Panc1 (cell line): ENCODE results near the gene SGPP2. TPM values are rescaled to one million over a fixed set of nuclear protein-coding genes. Genes with fewer than 3 reads are reported as not detected.

Source experiments
- ATAC-seq: fragments of 200-7000 bp; cut with Tn5 transposase; 2 replicates; pipeline ENCODE4 v1.9.1; 2020; ENCODE audit warnings: mild to moderate bottlenecking, moderate library complexity
- BruUV-seq: library from RNA; stranded (reverse); fragments of 400-500 nt; replicated peaks from 2 replicates; lab custom pipeline; 2021; lab: Mats Ljungman, UMichigan
- CTCF ChIA-PET: fragments of 300-600 bp; sonication (Branson Sonifier 250); formaldehyde crosslinking; loops from one replicate; lab custom pipeline; 2022; ENCODE audit warnings: antibody characterized with exemption; lab: Charles Lee
- POLR2A ChIA-PET: fragments of 300-600 bp; sonication (Branson Sonifier 250); formaldehyde crosslinking; loops from one replicate; lab custom pipeline; 2022; ENCODE audit warnings: antibody characterized with exemption; lab: Charles Lee
- DNase-seq: peaks from one replicate; pipeline ENCODE4 v3.0.0-alpha.2; 2010; ENCODE audit warnings: low read depth, low spot score
- H3K27ac ChIP-seq: 2 replicates; pipeline ENCODE4 v1.5.1; 2011; ENCODE audit warnings: mild to moderate bottlenecking, low read length, inconsistent platforms
- H3K27me3 ChIP-seq: fragments of 200-500 bp; sonication (Bioruptor generic); 2 replicates; pipeline ENCODE4 v1.6.0; 2014; ENCODE audit warnings: low read length, inconsistent platforms; ENCODE audit not compliant: control insufficient read depth, insufficient read depth
- H3K36me3 ChIP-seq: fragments of 200-500 bp; sonication (Bioruptor generic); 2 replicates; pipeline ENCODE4 v1.5.1; 2014; ENCODE audit warnings: inconsistent platforms, mild to moderate bottlenecking, low read length, moderate library complexity; ENCODE audit not compliant: control insufficient read depth, insufficient read depth
- H3K4me1 ChIP-seq: 2 replicates; pipeline ENCODE4 v1.5.1; 2011; ENCODE audit warnings: inconsistent platforms, mild to moderate bottlenecking, low read length, moderate library complexity; ENCODE audit not compliant: control insufficient read depth, insufficient read depth
- H3K4me3 ChIP-seq, 2 experiments: 2 replicates each; pipeline ENCODE4 v1.5.1; 2011 to 2012; ENCODE audit warnings: low read depth in 2 of 2, low read length in 2 of 2, mild to moderate bottlenecking in 2 of 2, inconsistent platforms in 1 of 2, moderate library complexity in 1 of 2
- H3K9me3 ChIP-seq: fragments of 200-500 bp; sonication (Bioruptor generic); 2 replicates; pipeline ENCODE4 v1.5.1; 2014; ENCODE audit warnings: low read depth, mild to moderate bottlenecking, inconsistent platforms, low read length, moderate library complexity; ENCODE audit not compliant: control insufficient read depth, insufficient read depth
- POLR2AphosphoS5 ChIP-seq: IDR thresholded peaks from 2 replicates; pipeline ENCODE4 v1.6.1; 2012; ENCODE audit warnings: mild to moderate bottlenecking, low read depth, low read length, moderate library complexity
- SIN3A ChIP-seq: IDR thresholded peaks from 2 replicates; pipeline ENCODE4 v1.6.1; 2012; ENCODE audit warnings: low read depth, mild to moderate bottlenecking, low read length, moderate library complexity, borderline replicate concordance; ENCODE audit not compliant: insufficient read depth
- TCF7L2 ChIP-seq: IDR thresholded peaks from 2 replicates; pipeline ENCODE4 v1.6.1; 2011; ENCODE audit warnings: mild to moderate bottlenecking, low read depth, low read length, inconsistent platforms
- in situ Hi-C: cut with HindIII; loops from 2 replicates; pipeline ENCODE4 v1.10.0; 2016; ENCODE audit warnings: low sequenced_read_pairs, low pct_unique_long_range_greater_than_20kb
- intact Hi-C: fragments of 100-400 bp; cut with micrococcal nuclease; formaldehyde crosslinking; loops from one replicate; pipeline ENCODE4 v1.10.0; 2022; ENCODE audit not compliant: unreplicated experiment
- total RNA-seq: library from RNA; stranded (reverse); gene quantifications from one replicate; pipeline ENCODE4 v1.2.1, GENCODE V29; 2021; ENCODE audit not compliant: unreplicated experiment
- TF ChIP-seq, protein P1 (sequence below): fragments of 450-650 bp; IDR thresholded peaks from 2 replicates; pipeline ENCODE4 v1.5.1; 2017; ENCODE audit warnings: mild to moderate bottlenecking
- TF ChIP-seq, protein P2 (sequence below), 2 experiments: IDR thresholded peaks; 2 replicates each; pipeline ENCODE4 v1.6.1; 2011 to 2012; ENCODE audit warnings: low read depth in 2 of 2, control low read depth in 1 of 2, low read length in 1 of 2, mild to moderate bottlenecking in 1 of 2, moderate library complexity in 1 of 2; ENCODE audit not compliant: insufficient read depth in 1 of 2

The SGPP2 gene
- total RNA-seq, 1 experiment from 2014 or later = 0.05 TPM

DNA sequence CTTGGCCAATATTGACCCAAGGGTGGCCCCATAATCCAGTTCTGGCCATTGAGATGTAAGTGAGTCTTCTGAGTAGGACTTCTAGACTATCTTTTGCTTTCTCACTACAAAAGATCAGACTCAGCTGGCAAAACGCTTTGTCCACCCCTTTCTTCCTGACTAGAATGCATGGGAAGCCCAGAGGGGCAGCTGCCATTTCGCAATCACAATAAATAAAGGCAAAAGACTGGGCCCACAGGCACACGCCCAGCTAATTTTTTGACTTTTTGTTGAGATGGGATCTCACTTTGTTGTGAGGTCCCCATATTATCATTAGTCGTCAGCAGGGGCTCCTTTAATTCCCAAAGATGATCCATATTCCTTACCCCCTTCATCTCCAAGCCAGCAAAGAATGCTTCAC is 41.1 kb upstream of the SGPP2 start:
- BruUV-seq = no TSS peak
- ATAC-seq = no peak
- intact Hi-C loops = no loop called here

DNA sequence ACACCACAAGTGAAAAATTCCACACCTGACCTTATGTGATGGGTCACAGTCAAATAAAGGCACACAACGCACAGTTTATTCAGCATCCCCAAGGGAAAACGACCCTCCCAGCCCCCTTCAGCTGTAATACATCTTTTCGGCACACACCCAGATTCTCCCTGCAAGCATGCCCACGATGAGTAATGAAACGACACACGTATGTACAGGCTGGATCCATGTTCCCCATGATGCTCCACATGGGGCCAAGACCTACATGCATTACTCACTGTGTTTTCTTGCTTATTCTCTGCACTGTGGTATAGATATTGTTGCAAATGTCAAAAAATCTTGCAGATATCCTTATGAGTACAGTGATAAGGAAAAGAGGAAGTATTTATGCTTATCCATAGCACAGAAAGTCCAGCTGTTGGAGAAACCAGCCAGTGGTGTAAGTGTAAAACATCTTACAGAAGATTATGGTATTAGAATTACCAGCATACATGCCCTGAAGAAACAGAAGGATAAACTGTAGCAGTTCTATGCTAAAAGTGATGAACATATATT is 32.5 kb upstream of the SGPP2 start:
- DNase-seq (no peak), ATAC-seq (no peak)
- TF ChIP-seq SIN3A = no peak
- TF ChIP-seq TCF7L2 = no peak
- no peak for TF ChIP-seq POLR2AphosphoS5
- TF ChIP-seq, protein P1, sequence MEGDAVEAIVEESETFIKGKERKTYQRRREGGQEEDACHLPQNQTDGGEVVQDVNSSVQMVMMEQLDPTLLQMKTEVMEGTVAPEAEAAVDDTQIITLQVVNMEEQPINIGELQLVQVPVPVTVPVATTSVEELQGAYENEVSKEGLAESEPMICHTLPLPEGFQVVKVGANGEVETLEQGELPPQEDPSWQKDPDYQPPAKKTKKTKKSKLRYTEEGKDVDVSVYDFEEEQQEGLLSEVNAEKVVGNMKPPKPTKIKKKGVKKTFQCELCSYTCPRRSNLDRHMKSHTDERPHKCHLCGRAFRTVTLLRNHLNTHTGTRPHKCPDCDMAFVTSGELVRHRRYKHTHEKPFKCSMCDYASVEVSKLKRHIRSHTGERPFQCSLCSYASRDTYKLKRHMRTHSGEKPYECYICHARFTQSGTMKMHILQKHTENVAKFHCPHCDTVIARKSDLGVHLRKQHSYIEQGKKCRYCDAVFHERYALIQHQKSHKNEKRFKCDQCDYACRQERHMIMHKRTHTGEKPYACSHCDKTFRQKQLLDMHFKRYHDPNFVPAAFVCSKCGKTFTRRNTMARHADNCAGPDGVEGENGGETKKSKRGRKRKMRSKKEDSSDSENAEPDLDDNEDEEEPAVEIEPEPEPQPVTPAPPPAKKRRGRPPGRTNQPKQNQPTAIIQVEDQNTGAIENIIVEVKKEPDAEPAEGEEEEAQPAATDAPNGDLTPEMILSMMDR = no peak
- TF ChIP-seq, protein P2, sequence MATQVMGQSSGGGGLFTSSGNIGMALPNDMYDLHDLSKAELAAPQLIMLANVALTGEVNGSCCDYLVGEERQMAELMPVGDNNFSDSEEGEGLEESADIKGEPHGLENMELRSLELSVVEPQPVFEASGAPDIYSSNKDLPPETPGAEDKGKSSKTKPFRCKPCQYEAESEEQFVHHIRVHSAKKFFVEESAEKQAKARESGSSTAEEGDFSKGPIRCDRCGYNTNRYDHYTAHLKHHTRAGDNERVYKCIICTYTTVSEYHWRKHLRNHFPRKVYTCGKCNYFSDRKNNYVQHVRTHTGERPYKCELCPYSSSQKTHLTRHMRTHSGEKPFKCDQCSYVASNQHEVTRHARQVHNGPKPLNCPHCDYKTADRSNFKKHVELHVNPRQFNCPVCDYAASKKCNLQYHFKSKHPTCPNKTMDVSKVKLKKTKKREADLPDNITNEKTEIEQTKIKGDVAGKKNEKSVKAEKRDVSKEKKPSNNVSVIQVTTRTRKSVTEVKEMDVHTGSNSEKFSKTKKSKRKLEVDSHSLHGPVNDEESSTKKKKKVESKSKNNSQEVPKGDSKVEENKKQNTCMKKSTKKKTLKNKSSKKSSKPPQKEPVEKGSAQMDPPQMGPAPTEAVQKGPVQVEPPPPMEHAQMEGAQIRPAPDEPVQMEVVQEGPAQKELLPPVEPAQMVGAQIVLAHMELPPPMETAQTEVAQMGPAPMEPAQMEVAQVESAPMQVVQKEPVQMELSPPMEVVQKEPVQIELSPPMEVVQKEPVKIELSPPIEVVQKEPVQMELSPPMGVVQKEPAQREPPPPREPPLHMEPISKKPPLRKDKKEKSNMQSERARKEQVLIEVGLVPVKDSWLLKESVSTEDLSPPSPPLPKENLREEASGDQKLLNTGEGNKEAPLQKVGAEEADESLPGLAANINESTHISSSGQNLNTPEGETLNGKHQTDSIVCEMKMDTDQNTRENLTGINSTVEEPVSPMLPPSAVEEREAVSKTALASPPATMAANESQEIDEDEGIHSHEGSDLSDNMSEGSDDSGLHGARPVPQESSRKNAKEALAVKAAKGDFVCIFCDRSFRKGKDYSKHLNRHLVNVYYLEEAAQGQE (IDR thresholded peaks at IDR 0.05; ENCODE audit: insufficient read depth in 1 of 2, low read depth in 2 of 2, low read length in 1 of 2) = no peak
- no peaks in the 10 kb centered on the region for H3K27me3 ChIP-seq
- intact Hi-C loops = no loop called here
- no peaks in the 10 kb centered on the region for H3K4me1 ChIP-seq
- no peak overlapping the region for H3K4me3 ChIP-seq
- H3K36me3 ChIP-seq = no peaks in the 10 kb centered on the region
- CTCF ChIA-PET = no interaction called here
- H3K9me3 ChIP-seq = no peaks in the 10 kb centered on the region
- in situ Hi-C loops = no loop called here
- H3K27ac ChIP-seq = no peak overlapping the region
- no TSS peak for BruUV-seq
- POLR2A ChIA-PET = no interaction called here

More for the DNA sequence above, 41.1 kb upstream of the SGPP2 start:
- TF ChIP-seq, protein P1 = no peak
- TF ChIP-seq SIN3A (no peak), TCF7L2 (no peak), POLR2AphosphoS5 (no peak)
- TF ChIP-seq, protein P2 (IDR thresholded peaks at IDR 0.05; ENCODE audit: insufficient read depth in 1 of 2, low read depth in 2 of 2, low read length in 1 of 2) = no peak
- Histone ChIP-seq H3K9me3 (no peaks in the 10 kb centered on the region), H3K27me3 (no peaks in the 10 kb centered on the region), H3K27ac (no peak overlapping the region), H3K4me3 (no peak overlapping the region), H3K4me1 (no peaks in the 10 kb centered on the region), H3K36me3 (no peaks in the 10 kb centered on the region)
- POLR2A ChIA-PET = no interaction called here
- in situ Hi-C loops = no loop called here
- CTCF ChIA-PET = no interaction called here
- DNase-seq = no peak
